Activated CD4-positive, alpha-beta memory T cell treated with anti-CD3 and anti-CD28 coated beads for 36 hours (primary cell): ENCODE measurements around the gene KCNQ1OT1. TPM values are rescaled to one million over a fixed set of nuclear protein-coding genes. Genes with fewer than 3 reads are reported as not detected.

Source experiments
- CTCF ChIA-PET: fragments of 350-600 bp; sonication (Branson Sonifier 250); formaldehyde crosslinking; loops from one replicate; lab custom pipeline; 2021; ENCODE audit warnings: antibody characterized with exemption, inconsistent platforms; lab: Charles Lee
- POLR2A ChIA-PET: fragments of 350-600 bp; sonication (Branson Sonifier 250); formaldehyde crosslinking; loops from one replicate; lab custom pipeline; 2021; ENCODE audit warnings: antibody characterized with exemption; lab: Charles Lee
- DNase-seq: peaks from one replicate; pipeline ENCODE4 v3.0.0-alpha.2; 2020
- H3K27ac Mint-ChIP-seq: one replicate; pipeline ENCODE4 v1.8.0; 2021; ENCODE audit warnings: mixed read lengths
- H3K27me3 Mint-ChIP-seq: one replicate; pipeline ENCODE4 v1.8.0; 2021; ENCODE audit warnings: mixed read lengths
- H3K36me3 Mint-ChIP-seq: one replicate; pipeline ENCODE4 v1.8.0; 2021; ENCODE audit warnings: mixed read lengths
- H3K4me1 Mint-ChIP-seq: one replicate; pipeline ENCODE4 v1.8.0; 2021; ENCODE audit warnings: low read depth, mixed read lengths
- H3K4me3 Mint-ChIP-seq: one replicate; pipeline ENCODE4 v1.8.0; 2021; ENCODE audit warnings: mild to moderate bottlenecking, mixed read lengths
- H3K9me3 Mint-ChIP-seq: one replicate; pipeline ENCODE4 v1.8.0; 2021; ENCODE audit warnings: mixed read lengths
- intact Hi-C: fragments of 100-400 bp; cut with micrococcal nuclease; formaldehyde crosslinking; loops from one replicate; pipeline ENCODE4 v1.15.1; 2023
- total RNA-seq, 2 experiments: library from RNA; stranded (reverse); gene quantifications; one replicate each; pipeline ENCODE4 v1.2.3, GENCODE V29; 2021

Gene KCNQ1OT1
- total RNA-seq, 2 experiments from 2014 or later: 0.19 TPM

- Mint-ChIP-seq H3K4me3 (no peak overlapping the region), H3K9me3 (peaks cover 28% of the 10 kb centered on the region), H3K4me1 (no peaks in the 10 kb centered on the region), H3K27me3 (no peaks in the 10 kb centered on the region), H3K27ac (no peak overlapping the region), H3K36me3 (peaks cover 22% of the 10 kb centered on the region)
- CTCF ChIA-PET: no interaction called here
- POLR2A ChIA-PET: no interaction called here
- DNase-seq: no peak
- intact Hi-C loops: no loop called here
These were observed 47.2 kb downstream of the KCNQ1OT1 start for GRCh38 chr11:2652333-2653197.

- peaks cover 35% of the 10 kb centered on the region for H3K9me3 Mint-ChIP-seq
- CTCF ChIA-PET: no interaction called here
These were observed 47.9 kb downstream of the KCNQ1OT1 start for GRCh38 chr11:2651826-2652271.

GRCh38 chr11:2651054-2651617, 48.7 kb downstream of the KCNQ1OT1 start:
- H3K4me3 Mint-ChIP-seq: no peak overlapping the region
- no peak for DNase-seq

More at GRCh38 chr11:2651826-2652271, 47.9 kb downstream of the KCNQ1OT1 start:
- Mint-ChIP-seq H3K27ac (no peak overlapping the region), H3K36me3 (peaks cover 27% of the 10 kb centered on the region), H3K27me3 (no peaks in the 10 kb centered on the region), H3K4me3 (no peak overlapping the region), H3K4me1 (no peaks in the 10 kb centered on the region)
- no peak for DNase-seq
- intact Hi-C loops: no loop called here
- POLR2A ChIA-PET: no interaction called here

GRCh38 chr11:2650343-2650867, 49.4 kb downstream of the KCNQ1OT1 start:
- POLR2A ChIA-PET: no interaction called here
- Mint-ChIP-seq H3K9me3 (peaks cover 37% of the 10 kb centered on the region), H3K4me1 (no peaks in the 10 kb centered on the region), H3K36me3 (peaks cover 28% of the 10 kb centered on the region), H3K4me3 (no peak overlapping the region), H3K27me3 (no peaks in the 10 kb centered on the region), H3K27ac (no peak overlapping the region)
- no peak for DNase-seq
- CTCF ChIA-PET: no interaction called here
- intact Hi-C loops: no loop called here

More at GRCh38 chr11:2651054-2651617, 48.7 kb downstream of the KCNQ1OT1 start:
- Mint-ChIP-seq H3K27me3 (no peaks in the 10 kb centered on the region), H3K27ac (no peak overlapping the region), H3K4me1 (no peaks in the 10 kb centered on the region), H3K9me3 (peaks cover 35% of the 10 kb centered on the region), H3K36me3 (peaks cover 28% of the 10 kb centered on the region)
- ChIA-PET POLR2A (no interaction called here), CTCF (no interaction called here)
- intact Hi-C loops: no loop called here

GRCh38 chr11:2649848-2650247, 49.9 kb downstream of the KCNQ1OT1 start:
- Mint-ChIP-seq H3K27ac (no peak overlapping the region), H3K9me3 (peaks cover 40% of the 10 kb centered on the region), H3K4me1 (no peaks in the 10 kb centered on the region), H3K27me3 (no peaks in the 10 kb centered on the region), H3K36me3 (peaks cover 28% of the 10 kb centered on the region), H3K4me3 (no peak overlapping the region)
- POLR2A ChIA-PET: no interaction called here
- CTCF ChIA-PET: no interaction called here
- no peak for DNase-seq
- intact Hi-C loops: no loop called here

- H3K36me3 Mint-ChIP-seq: peaks cover 32% of the 10 kb centered on the region
- no peak overlapping the region for H3K27ac Mint-ChIP-seq
- CTCF ChIA-PET: no interaction called here
- peaks cover 44% of the 10 kb centered on the region for H3K9me3 Mint-ChIP-seq
- no peak overlapping the region for H3K4me3 Mint-ChIP-seq
- intact Hi-C loops: no loop called here
- no peak for DNase-seq
- no peaks in the 10 kb centered on the region for H3K4me1 Mint-ChIP-seq
- no peaks in the 10 kb centered on the region for H3K27me3 Mint-ChIP-seq
- POLR2A ChIA-PET: no interaction called here
These were observed 50.4 kb downstream of the KCNQ1OT1 start for GRCh38 chr11:2649400-2649799.

GRCh38 chr11:2647953-2648352, 51.8 kb downstream of the KCNQ1OT1 start:
- Mint-ChIP-seq H3K27ac (no peak overlapping the region), H3K4me1 (no peaks in the 10 kb centered on the region), H3K27me3 (no peaks in the 10 kb centered on the region), H3K4me3 (no peak overlapping the region), H3K9me3 (peaks cover 59% of the 10 kb centered on the region), H3K36me3 (peaks cover 44% of the 10 kb centered on the region)
- intact Hi-C loops: no loop called here
- ChIA-PET POLR2A (no interaction called here), CTCF (no interaction called here)
- no peak for DNase-seq

GRCh38 chr11:2647167-2647566, 52.6 kb downstream of the KCNQ1OT1 start:
- H3K4me1 Mint-ChIP-seq: no peaks in the 10 kb centered on the region
- intact Hi-C loops: no loop called here
- H3K27ac Mint-ChIP-seq: no peak overlapping the region
- peaks cover 50% of the 10 kb centered on the region for H3K36me3 Mint-ChIP-seq
- no peak for DNase-seq
- H3K4me3 Mint-ChIP-seq: no peak overlapping the region
- ChIA-PET POLR2A (no interaction called here), CTCF (no interaction called here)
- H3K9me3 Mint-ChIP-seq: peaks cover 64% of the 10 kb centered on the region
- H3K27me3 Mint-ChIP-seq: no peaks in the 10 kb centered on the region

- no peak overlapping the region for H3K4me3 Mint-ChIP-seq
- CTCF ChIA-PET: no interaction called here
- DNase-seq: no peak
- no peak overlapping the region for H3K27ac Mint-ChIP-seq
- H3K9me3 Mint-ChIP-seq: peaks cover 74% of the 10 kb centered on the region
- intact Hi-C loops: no loop called here
- peaks cover 62% of the 10 kb centered on the region for H3K36me3 Mint-ChIP-seq
- H3K4me1 Mint-ChIP-seq: no peaks in the 10 kb centered on the region
- H3K27me3 Mint-ChIP-seq: no peaks in the 10 kb centered on the region
- POLR2A ChIA-PET: no interaction called here
These were observed 54.0 kb downstream of the KCNQ1OT1 start for GRCh38 chr11:2645779-2646118.

GRCh38 chr11:2644844-2645778, 54.7 kb downstream of the KCNQ1OT1 start:
- Mint-ChIP-seq H3K36me3 (peaks cover 65% of the 10 kb centered on the region), H3K27me3 (no peaks in the 10 kb centered on the region), H3K4me3 (no peak overlapping the region), H3K9me3 (peaks cover 75% of the 10 kb centered on the region), H3K4me1 (no peaks in the 10 kb centered on the region), H3K27ac (no peak overlapping the region)
- no peak for DNase-seq
- intact Hi-C loops: no loop called here
- CTCF ChIA-PET: no interaction called here
- POLR2A ChIA-PET: no interaction called here

- Mint-ChIP-seq H3K9me3 (peaks cover 74% of the 10 kb centered on the region), H3K4me3 (no peak overlapping the region), H3K36me3 (peaks cover 62% of the 10 kb centered on the region), H3K27me3 (no peaks in the 10 kb centered on the region), H3K4me1 (no peaks in the 10 kb centered on the region), H3K27ac (no peak overlapping the region)
- CTCF ChIA-PET: no interaction called here
- POLR2A ChIA-PET: no interaction called here
- no peak for DNase-seq
- intact Hi-C loops: no loop called here
These were observed 56.0 kb downstream of the KCNQ1OT1 start for GRCh38 chr11:2643746-2644145.

GRCh38 chr11:2641623-2642022, 58.2 kb downstream of the KCNQ1OT1 start:
- POLR2A ChIA-PET: no interaction called here
- no peak for DNase-seq
- Mint-ChIP-seq H3K36me3 (peaks cover 63% of the 10 kb centered on the region), H3K4me1 (no peaks in the 10 kb centered on the region), H3K9me3 (peaks cover 77% of the 10 kb centered on the region), H3K4me3 (no peak overlapping the region), H3K27me3 (no peaks in the 10 kb centered on the region), H3K27ac (no peak overlapping the region)
- intact Hi-C loops: no loop called here
- CTCF ChIA-PET: interaction anchor here (1.4 kb wide), 1 partner anchor 109 kb away, joined by 3 read pairs; no protein-coding TSS in a partner anchor
